H1 (cell line): Measurements from ENCODE around the gene ZFYVE16. TPM values are rescaled to one million over a fixed set of nuclear protein-coding genes. Genes with fewer than 3 reads are reported as not detected.

Experiments
- CTCF ChIA-PET: fragments of 300-600 bp; sonication (Branson Sonifier 250); formaldehyde crosslinking; loops from one replicate; lab custom pipeline; 2021; ENCODE audit not compliant: partially characterized antibody; lab: Charles Lee
- POLR2A ChIA-PET: fragments of 300-600 bp; sonication (Branson Sonifier 250); formaldehyde crosslinking; loops from one replicate; lab custom pipeline; 2021; ENCODE audit warnings: inconsistent platforms; ENCODE audit not compliant: partially characterized antibody; lab: Charles Lee
- DNase-seq, 2 experiments: peaks; one replicate each; pipeline versions ENCODE4 v3.0.0 to v3.0.0-alpha.2; 2010 to 2022; ENCODE audit warnings: low spot score in 2 of 2, low read depth in 1 of 2, mixed read lengths in 1 of 2
- FAIRE-seq: peaks from 2 replicates; lab custom pipeline; 2011; peaks lifted over from hg19 to GRCh38; lab: Jason Lieb, UNC
- H2AFZ ChIP-seq: 2 replicates; pipeline ENCODE4 v1.8.1; 2012; ENCODE audit warnings: low read length, inconsistent platforms
- H2AK5ac ChIP-seq: 2 replicates; pipeline ENCODE4 v1.6.1; 2013; ENCODE audit warnings: low read depth, low read length
- H2BK120ac ChIP-seq: replicated peaks from 2 replicates; pipeline ENCODE3; 2013; ENCODE audit warnings: low read depth, low read length, inconsistent platforms
- H2BK12ac ChIP-seq: 2 replicates; pipeline ENCODE4 v1.6.1; 2013; ENCODE audit warnings: low read depth, low read length
- H2BK15ac ChIP-seq: 2 replicates; pipeline ENCODE4 v1.6.1; 2013; ENCODE audit warnings: low read length
- H2BK20ac ChIP-seq: 2 replicates; pipeline ENCODE4 v1.6.1; 2013; ENCODE audit warnings: low read length
- H2BK5ac ChIP-seq: 2 replicates; pipeline ENCODE4 v1.6.1; 2013; ENCODE audit warnings: low read depth, low read length
- H3K14ac ChIP-seq: 2 replicates; pipeline ENCODE4 v1.6.1; 2013; ENCODE audit warnings: inconsistent platforms; ENCODE audit not compliant: insufficient read length
- H3K18ac ChIP-seq: 2 replicates; pipeline ENCODE4 v1.6.1; 2013; ENCODE audit warnings: low read length; ENCODE audit errors: extremely low read depth
- H3K23ac ChIP-seq: 2 replicates; pipeline ENCODE4 v1.6.1; 2013; ENCODE audit warnings: inconsistent platforms; ENCODE audit not compliant: insufficient read length
- H3K23me2 ChIP-seq: 2 replicates; pipeline ENCODE4 v1.6.1; 2013; ENCODE audit warnings: low read depth, low read length
- H3K27ac ChIP-seq: 2 replicates; pipeline ENCODE4 v1.6.1; 2011; ENCODE audit warnings: low read depth, low read length, inconsistent platforms
- H3K27me3 ChIP-seq, 4 experiments: replicated peaks in 1 of 4; 1 replicate in 1 of 4; 2 replicates in 3 of 4; pipeline versions ENCODE4 v1.6.1 to v1.8.1; 2011 to 2013; ENCODE audit warnings: low read length in 3 of 4, mild to moderate bottlenecking in 3 of 4, inconsistent platforms in 2 of 4, mixed read lengths in 2 of 4, moderate library complexity in 1 of 4; ENCODE audit not compliant: control insufficient read depth in 3 of 4, insufficient read depth in 3 of 4; ENCODE audit errors: extremely low read depth in 1 of 4
- H3K36me3 ChIP-seq, 4 experiments: 2 replicates each; pipeline versions ENCODE4 v1.6.1 to v1.8.1; 2011 to 2013; ENCODE audit warnings: mild to moderate bottlenecking in 4 of 4, low read length in 3 of 4, moderate library complexity in 2 of 4, control low read depth in 1 of 4, inconsistent platforms in 1 of 4; ENCODE audit not compliant: insufficient read depth in 4 of 4, control insufficient read depth in 2 of 4
- H3K4ac ChIP-seq: replicated peaks from 2 replicates; pipeline ENCODE3; 2013; ENCODE audit warnings: low read length, low read depth, mixed read lengths, inconsistent platforms; ENCODE audit not compliant: insufficient read length
- H3K4me1 ChIP-seq, 4 experiments: replicated peaks in 1 of 4; 1 replicate in 1 of 4; 2 replicates in 3 of 4; pipeline versions ENCODE4 v1.6.1 to v1.8.1; 2011 to 2013; ENCODE audit warnings: low read length in 3 of 4, inconsistent platforms in 2 of 4, mixed read lengths in 1 of 4; ENCODE audit not compliant: insufficient read depth in 4 of 4, control insufficient read depth in 3 of 4
- H3K4me2 ChIP-seq, 2 experiments: 2 replicates each; pipeline versions ENCODE4 v1.6.1 to v1.8.1; 2011 to 2013; ENCODE audit warnings: low read depth in 2 of 2, low read length in 2 of 2, control low read depth in 1 of 2, inconsistent platforms in 1 of 2, mild to moderate bottlenecking in 1 of 2; ENCODE audit not compliant: insufficient read depth in 1 of 2
- H3K4me3 ChIP-seq, 4 experiments: fragments of 200-600, 300-600 bp in 1 of 4; sonication (generic), shearing (Covaris generic), sonication (Bioruptor Twin) in 1 of 4; 2 replicates each; pipeline versions ENCODE4 v1.5.1 to v1.8.1; 2011 to 2016; ENCODE audit warnings: low read length in 4 of 4, low read depth in 3 of 4, control low read depth in 2 of 4, inconsistent platforms in 2 of 4, mild to moderate bottlenecking in 2 of 4, mixed read lengths in 1 of 4, moderate library complexity in 1 of 4; ENCODE audit not compliant: insufficient read depth in 2 of 4; ENCODE audit errors: extremely low read depth in 1 of 4
- H3K56ac ChIP-seq: replicated peaks from 2 replicates; pipeline ENCODE3; 2013; ENCODE audit warnings: low read depth, mild to moderate bottlenecking, mixed read lengths, low read length, inconsistent platforms; ENCODE audit not compliant: insufficient read length
- H3K79me1 ChIP-seq: 2 replicates; pipeline ENCODE4 v1.6.1; 2013; ENCODE audit warnings: low read depth, low read length, control low read depth
- H3K79me2 ChIP-seq, 2 experiments: 2 replicates each; pipeline versions ENCODE4 v1.6.1 to v1.8.1; 2012 to 2013; ENCODE audit warnings: low read length in 2 of 2, mild to moderate bottlenecking in 2 of 2, inconsistent platforms in 1 of 2; ENCODE audit not compliant: insufficient read depth in 2 of 2, control insufficient read depth in 1 of 2
- H3K9ac ChIP-seq, 4 experiments: replicated peaks in 1 of 4; 1 replicate in 1 of 4; 2 replicates in 3 of 4; pipeline versions ENCODE4 v1.6.1 to v1.8.1; 2011 to 2013; ENCODE audit warnings: low read depth in 3 of 4, low read length in 3 of 4, control low read depth in 2 of 4, mild to moderate bottlenecking in 2 of 4, moderate library complexity in 2 of 4, inconsistent platforms in 1 of 4; ENCODE audit errors: extremely low read depth in 1 of 4
- H3K9me3 ChIP-seq, 2 experiments: 2 replicates each; pipeline versions ENCODE4 v1.6.1 to v1.8.1; 2012 to 2013; ENCODE audit warnings: mild to moderate bottlenecking in 2 of 2, moderate library complexity in 2 of 2, control low read depth in 1 of 2, inconsistent platforms in 1 of 2, low read depth in 1 of 2, low read length in 1 of 2, mixed read lengths in 1 of 2; ENCODE audit not compliant: insufficient read depth in 2 of 2
- H4K20me1 ChIP-seq, 2 experiments: replicated peaks in 1 of 2; 2 replicates each; pipeline versions ENCODE3 to v1.8.1; 2011 to 2013; ENCODE audit warnings: inconsistent platforms in 2 of 2, low read length in 2 of 2, mild to moderate bottlenecking in 1 of 2; ENCODE audit not compliant: insufficient read depth in 2 of 2, control insufficient read depth in 1 of 2
- H4K5ac ChIP-seq: 2 replicates; pipeline ENCODE4 v1.6.1; 2013; ENCODE audit warnings: low read length, low read depth, mixed read lengths, inconsistent platforms; ENCODE audit not compliant: insufficient read length
- H4K8ac ChIP-seq: 2 replicates; pipeline ENCODE4 v1.8.0; 2013; ENCODE audit warnings: mild to moderate bottlenecking, moderate library complexity, low read length, inconsistent platforms; ENCODE audit not compliant: insufficient read depth; ENCODE audit errors: extremely low read depth
- H4K91ac ChIP-seq: replicated peaks from 2 replicates; pipeline ENCODE3; 2013; ENCODE audit warnings: low read length, mixed read lengths, inconsistent platforms; ENCODE audit not compliant: insufficient read length
- KDM1A ChIP-seq: fragments of 200-600, 300-600 bp; sonication (generic); IDR thresholded peaks from 2 replicates; pipeline ENCODE4 v1.7.1; 2016; ENCODE audit warnings: mild to moderate bottlenecking, low read length, borderline replicate concordance
- WGBS, 2 experiments: shearing (Covaris generic) in 1 of 2; methylation state at CpG; one replicate each; pipeline versions ENCODE4 v1.1.6 to v1.1.7; 2013 to 2015; ENCODE audit warnings: low lambda C conversion rate in 2 of 2, mixed read lengths in 2 of 2, inconsistent platforms in 1 of 2, low coverage in 1 of 2, missing lambda C conversion rate in 1 of 2; ENCODE audit not compliant: insufficient replicate concordance in 2 of 2, insufficient coverage in 1 of 2, insufficient read length in 1 of 2; ENCODE audit errors: extremely low coverage in 1 of 2, missing lambda C conversion rate in 1 of 2; 5-methylcytosine and 5-hydroxymethylcytosine counted together
- polyA plus RNA-seq, 7 experiments: library from polyadenylated mRNA; depleted of rRNA in 3 of 7; stranded (reverse) in 5 of 7; unstranded in 2 of 7; fragments of >200 nt in 5 of 7; fragments of 200-250 nt in 2 of 7; gene quantifications; 1 replicate in 5 of 7; 2 replicates in 1 of 7; 4 replicates in 1 of 7; pipeline versions ENCODE4 v1.2.1 to v1.2.3, GENCODE V29; 2011 to 2013; ENCODE audit warnings: missing spikeins in 2 of 7, mixed read lengths in 2 of 7
- total RNA-seq: library from RNA; stranded (reverse); fragmentation: NEBNext Ultra II Directional; extraction: Animal tissue kit (Norgen Biotek cat#: 25700); gene quantifications from 2 replicates; pipeline ENCODE4 v1.2.1, GENCODE V29; 2021
- TF ChIP-seq, protein P1 (sequence below): IDR thresholded peaks from 2 replicates; pipeline ENCODE4 v1.6.1; 2012; ENCODE audit warnings: low read length, inconsistent platforms

Gene ZFYVE16
- total and polyA plus RNA-seq, 2 of the 8 experiments (the other 6 are each of a cell fraction or from before 2014, with no cell fraction given) = 3.6 to 24.2 TPM

- H3K27ac ChIP-seq = no peak overlapping the region
Observed at GRCh38 chr5:80487444-80487828, 79.6 kb downstream of the ZFYVE16 start.

More at GRCh38 chr5:80487444-80487828, 79.6 kb downstream of the ZFYVE16 start:
- ChIA-PET POLR2A (interaction anchor here (1.0 to 2.6 kb wide), 5 partner anchors 35 to 167 kb away, joined by 3 to 10 read pairs (median 4); partner anchors contain the start of genes ANKRD34B, DHFR and MSH3), CTCF (interaction anchor here (1.0 to 1.8 kb wide), 4 partner anchors 12 to 183 kb away, joined by 3 to 7 read pairs (median 3); no protein-coding TSS in a partner anchor)
- Histone ChIP-seq H3K56ac (peak overlapping the region; percentile 43), H3K79me2 (no peaks in the 10 kb centered on the region), H3K9ac (peak overlapping the region in 3 of 4 experiments; percentile 45 to 74 (median 48); a peak in 6 of 7 replicates), H3K18ac (peak overlapping the region; percentile 32), H3K27me3 (no peaks in the 10 kb centered on the region), H3K4me3 (peak overlapping the region; percentile 56 to 75 (median 68); a peak in 7 of 8 replicates), H2BK12ac (peak overlapping the region; percentile 80), H3K36me3 (peaks cover 0 to 7% (median 3%) of the 10 kb centered on the region in 4 experiments; a peak in 2 of 8 replicates), H2BK20ac (no peak overlapping the region), H3K4ac (no peak overlapping the region), H3K23ac (no peak overlapping the region), H3K23me2 (peaks cover 5% of the 10 kb centered on the region), H3K4me1 (peaks cover 0 to 6% (median 4%) of the 10 kb centered on the region in 4 experiments; a peak in 3 of 7 replicates), H3K79me1 (no peaks in the 10 kb centered on the region), H2AK5ac (no peak overlapping the region), H4K20me1 (no peaks in the 10 kb centered on the region), H2BK120ac (no peak overlapping the region), H3K4me2 (peak overlapping the region; percentile 79 to 89), H3K14ac (no peak overlapping the region), H2BK5ac (0 out of 2 replicates have a peak overlapping the region, but pooled peaks have one; percentile 49), H3K9me3 (no peaks in the 10 kb centered on the region; a peak in 1 of 4 replicates), H2AFZ (peak overlapping the region; percentile 58), H4K5ac (peak overlapping the region; percentile 17), H2BK15ac (no peak overlapping the region), H4K8ac (0 out of 2 replicates have a peak overlapping the region, but pooled peaks have one; percentile 52), H4K91ac (no peak overlapping the region)
- no peak for DNase-seq
- TF ChIP-seq, protein P1, sequence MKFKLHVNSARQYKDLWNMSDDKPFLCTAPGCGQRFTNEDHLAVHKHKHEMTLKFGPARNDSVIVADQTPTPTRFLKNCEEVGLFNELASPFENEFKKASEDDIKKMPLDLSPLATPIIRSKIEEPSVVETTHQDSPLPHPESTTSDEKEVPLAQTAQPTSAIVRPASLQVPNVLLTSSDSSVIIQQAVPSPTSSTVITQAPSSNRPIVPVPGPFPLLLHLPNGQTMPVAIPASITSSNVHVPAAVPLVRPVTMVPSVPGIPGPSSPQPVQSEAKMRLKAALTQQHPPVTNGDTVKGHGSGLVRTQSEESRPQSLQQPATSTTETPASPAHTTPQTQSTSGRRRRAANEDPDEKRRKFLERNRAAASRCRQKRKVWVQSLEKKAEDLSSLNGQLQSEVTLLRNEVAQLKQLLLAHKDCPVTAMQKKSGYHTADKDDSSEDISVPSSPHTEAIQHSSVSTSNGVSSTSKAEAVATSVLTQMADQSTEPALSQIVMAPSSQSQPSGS = no peak
- TF ChIP-seq KDM1A = 0 out of 2 replicates have a peak, but pooled peaks have one; percentile 11
- WGBS, 2 experiments = 71% methylated on average over 18 of the region's 18 CpGs; no CpG with 5 or more reads in 1 of the 2 experiments
- FAIRE-seq = no peak
